Caco-2 (cell line): ENCODE data around the gene EDN2. TPM values are rescaled to one million over a fixed set of nuclear protein-coding genes. Genes with fewer than 3 reads are reported as not detected.
A peak's percentile ranks its signal among the peaks of the same experiment; 100 is the strongest.

Experiments
- BruUV-seq: library from RNA; stranded (reverse); fragments of 400-500 nt; replicated peaks from 2 replicates; lab custom pipeline; 2021; lab: Mats Ljungman, UMichigan
- CTCF ChIA-PET: fragments of 300-600 bp; sonication (Branson Sonifier 250); formaldehyde crosslinking; loops from one replicate; lab custom pipeline; 2022; ENCODE audit warnings: antibody characterized with exemption; lab: Charles Lee
- POLR2A ChIA-PET: fragments of 300-600 bp; sonication (Branson Sonifier 250); formaldehyde crosslinking; loops from one replicate; lab custom pipeline; 2022; ENCODE audit warnings: antibody characterized with exemption; lab: Charles Lee
- DNase-seq, 2 experiments: peaks; one replicate each; pipeline versions ENCODE4 v3.0.0 to v3.0.0-alpha.2; 2020 to 2022
- H3K27me3 ChIP-seq: replicated peaks from 2 replicates; pipeline ENCODE4 v1.6.0; 2011; ENCODE audit warnings: low read length; ENCODE audit not compliant: control insufficient read depth, insufficient read depth
- H3K36me3 ChIP-seq: 2 replicates; pipeline ENCODE4 v1.5.1; 2011; ENCODE audit warnings: low read length; ENCODE audit not compliant: control insufficient read depth, insufficient read depth
- H3K4me1 ChIP-seq: fragments of 250-450 bp; sonication (Bioruptor Pico); 2 replicates; pipeline ENCODE4 v1.5.1; 2020; ENCODE audit warnings: mild to moderate bottlenecking
- H3K4me3 ChIP-seq: 2 replicates; pipeline ENCODE4 v1.5.1; 2011; ENCODE audit warnings: low read depth, mild to moderate bottlenecking, control low read depth, low read length
- H3K9me3 ChIP-seq: fragments of 250-450 bp; sonication (Bioruptor Pico); 2 replicates; pipeline ENCODE4 v1.5.1; 2020; ENCODE audit warnings: mild to moderate bottlenecking, moderate library complexity
- H3K27ac Mint-ChIP-seq: one replicate; pipeline ENCODE4 v1.8.0; 2022; ENCODE audit warnings: mixed read lengths; ENCODE audit not compliant: unreplicated experiment
- H3K27me3 Mint-ChIP-seq: one replicate; pipeline ENCODE4 v1.8.0; 2022; ENCODE audit warnings: mixed read lengths; ENCODE audit not compliant: insufficient read depth, unreplicated experiment
- H3K36me3 Mint-ChIP-seq: one replicate; pipeline ENCODE4 v1.8.0; 2022; ENCODE audit warnings: mild to moderate bottlenecking, mixed read lengths; ENCODE audit not compliant: insufficient read depth, unreplicated experiment
- H3K4me1 Mint-ChIP-seq: one replicate; pipeline ENCODE4 v1.8.0; 2022; ENCODE audit warnings: low read depth, mixed read lengths; ENCODE audit not compliant: unreplicated experiment
- H3K4me3 Mint-ChIP-seq: one replicate; pipeline ENCODE4 v1.8.0; 2022; ENCODE audit warnings: mild to moderate bottlenecking, moderate library complexity, mixed read lengths; ENCODE audit not compliant: unreplicated experiment
- H3K9me3 Mint-ChIP-seq: one replicate; pipeline ENCODE4 v1.8.0; 2022; ENCODE audit warnings: mixed read lengths; ENCODE audit not compliant: unreplicated experiment
- CTCF ChIP-seq, 2 experiments: fragments of 200-600 bp in 1 of 2; IDR thresholded peaks; 1 replicate in 1 of 2; 2 replicates in 1 of 2; pipeline versions ENCODE4 v1.5.1 to v1.8.0; 2011 to 2022; ENCODE audit warnings: antibody characterized with exemption in 1 of 2, control low read depth in 1 of 2, inconsistent platforms in 1 of 2, low read depth in 1 of 2, low read length in 1 of 2, mild to moderate bottlenecking in 1 of 2, moderate library complexity in 1 of 2; ENCODE audit not compliant: insufficient read depth in 1 of 2, severe bottlenecking in 1 of 2, unreplicated experiment in 1 of 2
- intact Hi-C: fragments of 100-400 bp; cut with micrococcal nuclease; formaldehyde crosslinking; loops from one replicate; pipeline ENCODE4 v1.10.0; 2022; ENCODE audit not compliant: unreplicated experiment
- total RNA-seq: library from RNA; stranded (reverse); gene quantifications from 2 replicates; pipeline ENCODE4 v1.2.3, GENCODE V29; 2022

EDN2 gene
- total RNA-seq, 1 experiment from 2014 or later, result not detected

GRCh38 chr1:41494351-41495209 is 10.1 kb upstream of the EDN2 start:
- ChIA-PET CTCF (interaction anchor here (0.6 kb wide), 1 partner anchor 133 kb away, joined by 3 read pairs; no protein-coding TSS in a partner anchor), POLR2A (no interaction called here)
- H3K9me3 ChIP-seq, result no peaks in the 10 kb centered on the region
- H3K4me3 ChIP-seq, result no peak overlapping the region
- Mint-ChIP-seq H3K4me1 (no peaks in the 10 kb centered on the region), H3K27ac (no peak overlapping the region), H3K36me3 (no peaks in the 10 kb centered on the region), H3K9me3 (peaks cover 8% of the 10 kb centered on the region), H3K27me3 (no peaks in the 10 kb centered on the region), H3K4me3 (peak overlapping the region; percentile 58)
- H3K4me1 ChIP-seq, result peaks cover 34% of the 10 kb centered on the region
- no peaks in the 10 kb centered on the region for H3K27me3 ChIP-seq
- DNase-seq, result no peak
- intact Hi-C loops, result no loop called here
- TF ChIP-seq CTCF (IDR thresholded peaks at IDR 0.05; ENCODE audit: insufficient read depth in 1 of 2, low read depth in 1 of 2, low read length in 1 of 2, severe bottlenecking in 1 of 2, unreplicated experiment in 1 of 2), result no peak
- no peaks in the 10 kb centered on the region for H3K36me3 ChIP-seq
- no TSS peak for BruUV-seq

- BruUV-seq, result no TSS peak
- Mint-ChIP-seq H3K4me3 (no peak overlapping the region), H3K9me3 (peaks cover 10% of the 10 kb centered on the region), H3K27me3 (no peaks in the 10 kb centered on the region), H3K4me1 (no peaks in the 10 kb centered on the region), H3K36me3 (no peaks in the 10 kb centered on the region), H3K27ac (no peak overlapping the region)
- intact Hi-C loops, result no loop called here
- Histone ChIP-seq H3K9me3 (no peaks in the 10 kb centered on the region), H3K36me3 (no peaks in the 10 kb centered on the region), H3K4me1 (peaks cover 33% of the 10 kb centered on the region), H3K4me3 (no peak overlapping the region), H3K27me3 (no peaks in the 10 kb centered on the region)
- ChIA-PET CTCF (no interaction called here), POLR2A (no interaction called here)
- no peak for DNase-seq
- no peak for TF ChIP-seq CTCF (IDR thresholded peaks at IDR 0.05; ENCODE audit: insufficient read depth in 1 of 2, low read depth in 1 of 2, low read length in 1 of 2, severe bottlenecking in 1 of 2, unreplicated experiment in 1 of 2)
These were observed 9.3 kb upstream of the EDN2 start for GRCh38 chr1:41493626-41494350.

- ChIA-PET CTCF (no interaction called here), POLR2A (no interaction called here)
- no peak for TF ChIP-seq CTCF (IDR thresholded peaks at IDR 0.05; ENCODE audit: insufficient read depth in 1 of 2, low read depth in 1 of 2, low read length in 1 of 2, severe bottlenecking in 1 of 2, unreplicated experiment in 1 of 2)
- Mint-ChIP-seq H3K27ac (no peak overlapping the region), H3K27me3 (no peaks in the 10 kb centered on the region), H3K9me3 (peaks cover 10% of the 10 kb centered on the region), H3K4me3 (no peak overlapping the region), H3K36me3 (no peaks in the 10 kb centered on the region), H3K4me1 (no peaks in the 10 kb centered on the region)
- no peaks in the 10 kb centered on the region for H3K9me3 ChIP-seq
- DNase-seq, result no peak
- H3K27me3 ChIP-seq, result no peaks in the 10 kb centered on the region
- intact Hi-C loops, result no loop called here
- H3K4me3 ChIP-seq, result no peak overlapping the region
- no TSS peak for BruUV-seq
- H3K36me3 ChIP-seq, result no peaks in the 10 kb centered on the region
- peaks cover 30% of the 10 kb centered on the region for H3K4me1 ChIP-seq
These were observed 8.6 kb upstream of the EDN2 start for GRCh38 chr1:41493117-41493536.
